Esophagus squamous epithelium (tissue), 5 donors: ENCODE measurements around the gene AFP. TPM values are rescaled to one million over a fixed set of nuclear protein-coding genes. Genes with fewer than 3 reads are reported as not detected.

Source experiments
- DNase-seq: peaks from one replicate; lab custom pipeline; 2025; lab: John Stamatoyannopoulos, UW
- H3K27ac ChIP-seq, 4 donors: fragments of 200-600 bp; sonication (generic); one replicate each; pipeline ENCODE4 v1.5.1; 2016 to 2019; ENCODE audit warnings: mild to moderate bottlenecking in 1 of 4
- H3K27me3 ChIP-seq, 4 donors: fragments of 200-600 bp; sonication (generic); 1 replicate in 3 of 4; 2 replicates in 1 of 4; pipeline versions ENCODE4 v1.5.1 to v1.6.0; 2017 to 2021; ENCODE audit warnings: antibody characterized with exemption in 1 of 4
- H3K36me3 ChIP-seq, 3 donors: fragments of 200-600 bp; sonication (generic); one replicate each; pipeline ENCODE4 v1.5.1; 2016 to 2019
- H3K4me1 ChIP-seq, 3 donors: fragments of 200-600 bp; sonication (generic); one replicate each; pipeline ENCODE4 v1.5.1; 2017 to 2019
- H3K4me3 ChIP-seq, 4 donors: fragments of 200-600 bp; sonication (generic); 1 replicate in 3 of 4; 2 replicates in 1 of 4; pipeline ENCODE4 v1.5.1; 2016 to 2019; ENCODE audit warnings: mild to moderate bottlenecking in 2 of 4, moderate library complexity in 1 of 4
- H3K9me3 ChIP-seq, 3 donors: fragments of 200-600 bp; sonication (generic); one replicate each; pipeline ENCODE4 v1.5.1; 2016 to 2019
- POLR2A ChIP-seq, 4 donors: fragments of 450-650 bp; IDR thresholded peaks; one replicate each; pipeline ENCODE4 v1.6.1; 2017; ENCODE audit warnings: antibody characterized with exemption in 4 of 4, mild to moderate bottlenecking in 4 of 4, moderate library complexity in 3 of 4
- WGBS, 2 donors: methylation state at CpG; one replicate each; pipeline ENCODE4 v1.1.5; 2018; 5-methylcytosine and 5-hydroxymethylcytosine counted together
- intact Hi-C: fragments of 100-400 bp; cut with DNase I; formaldehyde crosslinking; loops from one replicate; pipeline ENCODE4 v1.15.0; 2022
- total RNA-seq, 4 donors: library from RNA; depleted of rRNA; stranded (reverse); fragments of >200 nt; gene quantifications; one replicate each; pipeline ENCODE4 v1.1.0, GENCODE V29; 2016
- TF ChIP-seq, protein P1 (sequence below), 6 experiments: fragments of 450-650 bp in 4 of 6; fragments of 200-600 bp in 2 of 6; sonication (generic) in 2 of 6; IDR thresholded peaks; one replicate each; pipeline ENCODE4 v1.5.1; 2016 to 2019; ENCODE audit warnings: antibody characterized with exemption in 6 of 6, mild to moderate bottlenecking in 4 of 6, moderate library complexity in 4 of 6
- donor health status: DM: yes; HTN: yes; CAD: no.

Gene AFP
- total RNA-seq, 4 donors from 2014 or later, result not detected

GRCh38 chr4:73396304-73396703, 39.7 kb upstream of the AFP start:
- TF ChIP-seq, protein P1, sequence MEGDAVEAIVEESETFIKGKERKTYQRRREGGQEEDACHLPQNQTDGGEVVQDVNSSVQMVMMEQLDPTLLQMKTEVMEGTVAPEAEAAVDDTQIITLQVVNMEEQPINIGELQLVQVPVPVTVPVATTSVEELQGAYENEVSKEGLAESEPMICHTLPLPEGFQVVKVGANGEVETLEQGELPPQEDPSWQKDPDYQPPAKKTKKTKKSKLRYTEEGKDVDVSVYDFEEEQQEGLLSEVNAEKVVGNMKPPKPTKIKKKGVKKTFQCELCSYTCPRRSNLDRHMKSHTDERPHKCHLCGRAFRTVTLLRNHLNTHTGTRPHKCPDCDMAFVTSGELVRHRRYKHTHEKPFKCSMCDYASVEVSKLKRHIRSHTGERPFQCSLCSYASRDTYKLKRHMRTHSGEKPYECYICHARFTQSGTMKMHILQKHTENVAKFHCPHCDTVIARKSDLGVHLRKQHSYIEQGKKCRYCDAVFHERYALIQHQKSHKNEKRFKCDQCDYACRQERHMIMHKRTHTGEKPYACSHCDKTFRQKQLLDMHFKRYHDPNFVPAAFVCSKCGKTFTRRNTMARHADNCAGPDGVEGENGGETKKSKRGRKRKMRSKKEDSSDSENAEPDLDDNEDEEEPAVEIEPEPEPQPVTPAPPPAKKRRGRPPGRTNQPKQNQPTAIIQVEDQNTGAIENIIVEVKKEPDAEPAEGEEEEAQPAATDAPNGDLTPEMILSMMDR (IDR thresholded peaks at IDR 0.05), result no peak
- TF ChIP-seq POLR2A (IDR thresholded peaks at IDR 0.05), result no peak
- intact Hi-C loops, result no loop called here
- Histone ChIP-seq H3K36me3 (no peaks in the 10 kb centered on the region), H3K9me3 (no peaks in the 10 kb centered on the region), H3K4me3 (no peak overlapping the region), H3K27ac (no peak overlapping the region), H3K4me1 (no peaks in the 10 kb centered on the region), H3K27me3 (no peaks in the 10 kb centered on the region)
- 80 to 90% methylated on average over 1 of the region's 1 CpG for WGBS, 2 donors
- no peak for DNase-seq

DNA sequence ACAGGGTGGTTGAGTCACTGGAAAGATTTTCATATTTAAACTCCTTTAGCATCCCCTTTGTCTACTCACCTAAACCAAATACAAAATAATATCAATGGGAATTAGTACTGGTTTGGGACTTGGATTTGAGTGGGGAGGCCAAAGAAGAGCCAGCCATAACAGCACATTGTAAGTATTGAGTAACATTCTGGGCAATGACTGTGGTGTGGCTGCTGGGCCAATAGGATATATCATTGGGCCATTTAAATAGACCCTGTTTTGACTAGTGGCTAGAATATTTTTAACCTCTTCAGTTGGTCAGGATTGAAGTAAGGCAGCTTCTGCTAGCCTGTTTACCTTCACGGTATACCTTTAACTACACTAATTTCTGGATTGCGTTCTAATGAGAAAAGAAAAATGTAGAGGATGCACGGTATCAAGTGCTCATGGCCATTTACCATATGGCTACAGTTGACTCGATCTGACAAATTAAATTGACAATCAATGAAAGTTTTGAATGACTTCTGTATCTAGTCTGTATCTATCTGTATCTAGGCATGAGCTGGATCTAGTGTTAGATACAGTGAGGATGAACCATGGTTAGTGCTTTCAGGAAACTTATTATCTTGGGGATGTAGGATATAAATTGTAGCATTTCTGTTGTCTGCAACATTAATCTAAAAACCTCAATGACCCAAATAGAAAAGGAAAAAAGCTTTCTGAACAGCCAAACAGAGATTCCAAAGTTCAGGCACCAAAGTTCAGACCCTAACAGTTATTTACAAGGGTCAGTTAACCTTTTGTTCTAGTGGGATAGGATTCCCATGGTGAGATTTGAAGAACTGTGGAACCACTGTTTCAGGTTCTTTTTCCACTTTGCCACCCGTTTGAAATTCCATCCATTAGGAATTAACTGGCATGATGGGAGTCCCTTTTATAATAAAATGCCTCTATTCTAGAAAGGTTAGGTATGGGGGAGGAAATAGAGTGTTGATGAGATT, 38.7 kb upstream of the AFP start:
- Histone ChIP-seq H3K4me3 (no peak overlapping the region), H3K9me3 (no peaks in the 10 kb centered on the region), H3K4me1 (no peaks in the 10 kb centered on the region), H3K27me3 (no peaks in the 10 kb centered on the region), H3K36me3 (no peaks in the 10 kb centered on the region), H3K27ac (no peak overlapping the region)
- no peak for TF ChIP-seq POLR2A (IDR thresholded peaks at IDR 0.05)
- TF ChIP-seq, protein P1 (IDR thresholded peaks at IDR 0.05), result no peak
- DNase-seq, result no peak
- WGBS, 2 donors, result 80 to 83% methylated on average over 5 of the region's 5 CpGs
- intact Hi-C loops, result no loop called here

DNA sequence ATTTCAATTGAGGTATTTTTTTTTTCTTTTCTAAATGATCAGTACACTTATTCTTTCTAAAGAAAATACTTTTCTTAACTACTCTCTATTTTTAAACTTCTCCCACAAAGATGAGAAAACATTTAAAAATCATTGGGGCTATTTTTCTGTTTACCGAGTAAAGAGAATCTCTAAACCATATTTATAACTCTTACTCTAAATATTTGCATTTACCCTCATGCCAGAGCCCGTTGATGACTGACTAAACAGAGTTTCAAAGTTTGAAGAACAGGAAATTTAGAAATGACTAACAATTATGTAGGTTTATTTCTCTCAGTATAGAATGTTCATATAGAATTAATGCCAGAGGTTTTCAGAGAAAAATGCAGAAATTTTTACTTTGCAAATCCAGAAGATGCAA, 34.6 kb upstream of the AFP start:
- Histone ChIP-seq H3K27me3 (no peaks in the 10 kb centered on the region), H3K36me3 (no peaks in the 10 kb centered on the region), H3K27ac (no peak overlapping the region), H3K9me3 (no peaks in the 10 kb centered on the region), H3K4me3 (no peak overlapping the region), H3K4me1 (no peaks in the 10 kb centered on the region)
- 30 to 46% methylated on average over 2 of the region's 2 CpGs for WGBS, 2 donors
- TF ChIP-seq POLR2A (IDR thresholded peaks at IDR 0.05), result no peak
- TF ChIP-seq, protein P1 (IDR thresholded peaks at IDR 0.05), result no peak
- intact Hi-C loops, result no loop called here
- no peak for DNase-seq

DNA sequence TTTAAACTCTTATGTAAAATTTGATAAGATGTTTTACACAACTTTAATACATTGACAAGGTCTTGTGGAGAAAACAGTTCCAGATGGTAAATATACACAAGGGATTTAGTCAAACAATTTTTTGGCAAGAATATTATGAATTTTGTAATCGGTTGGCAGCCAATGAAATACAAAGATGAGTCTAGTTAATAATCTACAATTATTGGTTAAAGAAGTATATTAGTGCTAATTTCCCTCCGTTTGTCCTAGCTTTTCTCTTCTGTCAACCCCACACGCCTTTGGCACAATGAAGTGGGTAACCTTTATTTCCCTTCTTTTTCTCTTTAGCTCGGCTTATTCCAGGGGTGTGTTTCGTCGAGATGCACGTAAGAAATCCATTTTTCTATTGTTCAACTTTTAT, 32.0 kb upstream of the AFP start, which contains the start of gene ALB:
ALB (plus strand) TSS at position 246 of the 400 bp plus-strand sequence; CDS start at position 287, 41 bp downstream.
- H3K27me3 ChIP-seq, result no peaks in the 10 kb centered on the region
- intact Hi-C loops, result no loop called here
- TF ChIP-seq, protein P1 (IDR thresholded peaks at IDR 0.05), result no peak
- TF ChIP-seq POLR2A (IDR thresholded peaks at IDR 0.05), result no peak
- 80 to 81% methylated on average over 7 of the region's 7 CpGs for WGBS, 2 donors
- no peaks in the 10 kb centered on the region for H3K9me3 ChIP-seq
- no peak within 1 kb of the TSS for H3K27ac ChIP-seq
- no peak for DNase-seq
- no peak within 1 kb of the TSS for H3K4me3 ChIP-seq
- no peaks in the 10 kb centered on the region for H3K36me3 ChIP-seq
- H3K4me1 ChIP-seq, result no peaks in the 10 kb centered on the region

DNA sequence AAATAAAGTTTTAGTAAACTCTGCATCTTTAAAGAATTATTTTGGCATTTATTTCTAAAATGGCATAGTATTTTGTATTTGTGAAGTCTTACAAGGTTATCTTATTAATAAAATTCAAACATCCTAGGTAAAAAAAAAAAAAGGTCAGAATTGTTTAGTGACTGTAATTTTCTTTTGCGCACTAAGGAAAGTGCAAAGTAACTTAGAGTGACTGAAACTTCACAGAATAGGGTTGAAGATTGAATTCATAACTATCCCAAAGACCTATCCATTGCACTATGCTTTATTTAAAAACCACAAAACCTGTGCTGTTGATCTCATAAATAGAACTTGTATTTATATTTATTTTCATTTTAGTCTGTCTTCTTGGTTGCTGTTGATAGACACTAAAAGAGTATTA, 31.6 kb upstream of the AFP start:
- Histone ChIP-seq H3K4me1 (no peaks in the 10 kb centered on the region), H3K27me3 (no peaks in the 10 kb centered on the region), H3K9me3 (no peaks in the 10 kb centered on the region), H3K36me3 (no peaks in the 10 kb centered on the region), H3K27ac (no peak overlapping the region), H3K4me3 (no peak overlapping the region)
- TF ChIP-seq, protein P1 (IDR thresholded peaks at IDR 0.05), result no peak
- no peak for TF ChIP-seq POLR2A (IDR thresholded peaks at IDR 0.05)
- no peak for DNase-seq
- 94 to 100% methylated on average over 1 of the region's 1 CpG for WGBS, 2 donors
- intact Hi-C loops, result no loop called here
